GM20431 (cell line): ENCODE measurements around the gene SGTA.

Experiments used
- in situ Hi-C: fragments of 300-500 bp; cut with MseI, MboI; formaldehyde crosslinking; loops from one replicate; pipeline ENCODE4 v1.15.0; 2020; ENCODE audit warnings: low sequenced_read_pairs; ENCODE audit not compliant: unreplicated experiment

SGTA gene

DNA sequence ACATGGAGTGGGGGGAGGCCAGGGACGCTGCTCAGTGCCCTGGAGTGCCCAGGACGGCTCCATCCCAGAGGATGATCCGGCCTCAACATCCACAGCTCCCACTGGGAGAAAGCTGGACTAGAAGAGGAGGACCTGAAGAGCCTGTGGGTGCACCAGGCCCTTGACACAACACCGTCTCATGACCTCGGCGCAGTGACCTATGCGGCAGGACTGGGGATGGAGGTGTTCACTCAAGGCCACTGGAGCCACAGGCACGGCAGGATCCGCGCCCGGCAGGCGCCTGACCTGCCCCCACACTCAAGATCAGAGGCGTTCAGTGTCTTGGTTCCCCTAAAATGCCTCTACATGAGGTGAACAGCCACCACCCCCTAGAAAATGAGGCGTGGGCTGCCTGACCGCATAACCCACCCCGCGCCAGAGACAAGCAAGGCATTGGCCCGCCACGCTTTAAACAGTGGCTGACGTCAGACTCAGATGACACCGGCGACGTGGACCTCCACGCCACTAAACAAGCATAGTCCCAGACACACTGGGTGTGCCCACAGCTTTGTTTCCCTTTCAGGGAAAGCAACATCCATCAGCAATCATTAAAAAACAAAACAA lies 8.0 kb downstream of the SGTA start:
- in situ Hi-C loops = no loop called here

DNA sequence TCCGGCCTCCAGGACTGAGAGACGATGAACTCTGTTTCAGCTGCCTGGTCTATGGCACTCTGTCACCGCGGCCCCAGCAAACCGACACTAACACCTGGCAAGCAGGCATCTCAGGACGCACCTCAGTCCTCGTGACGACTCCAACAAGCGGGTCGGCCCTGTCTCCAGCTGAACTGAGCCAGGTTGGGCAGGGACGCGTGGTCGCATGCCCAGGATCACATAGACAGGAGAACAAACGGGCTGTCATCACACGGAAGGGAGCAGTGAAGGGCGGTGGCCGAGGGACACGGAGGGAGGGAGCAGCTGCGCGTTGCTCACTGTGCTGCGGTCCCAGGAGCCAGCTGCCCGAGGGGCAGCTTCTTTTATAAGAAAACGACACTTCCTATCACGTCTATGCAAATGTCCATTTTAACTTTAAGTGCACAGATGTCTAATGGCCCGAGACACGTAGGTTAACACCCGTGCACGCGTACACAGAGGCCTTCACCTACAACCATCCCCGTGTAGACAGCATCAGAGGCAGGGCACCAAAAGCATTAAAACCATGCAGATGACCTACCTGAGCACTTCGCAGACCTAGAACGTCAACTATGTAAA lies 8.9 kb downstream of the SGTA start:
- in situ Hi-C loops = no loop called here

DNA sequence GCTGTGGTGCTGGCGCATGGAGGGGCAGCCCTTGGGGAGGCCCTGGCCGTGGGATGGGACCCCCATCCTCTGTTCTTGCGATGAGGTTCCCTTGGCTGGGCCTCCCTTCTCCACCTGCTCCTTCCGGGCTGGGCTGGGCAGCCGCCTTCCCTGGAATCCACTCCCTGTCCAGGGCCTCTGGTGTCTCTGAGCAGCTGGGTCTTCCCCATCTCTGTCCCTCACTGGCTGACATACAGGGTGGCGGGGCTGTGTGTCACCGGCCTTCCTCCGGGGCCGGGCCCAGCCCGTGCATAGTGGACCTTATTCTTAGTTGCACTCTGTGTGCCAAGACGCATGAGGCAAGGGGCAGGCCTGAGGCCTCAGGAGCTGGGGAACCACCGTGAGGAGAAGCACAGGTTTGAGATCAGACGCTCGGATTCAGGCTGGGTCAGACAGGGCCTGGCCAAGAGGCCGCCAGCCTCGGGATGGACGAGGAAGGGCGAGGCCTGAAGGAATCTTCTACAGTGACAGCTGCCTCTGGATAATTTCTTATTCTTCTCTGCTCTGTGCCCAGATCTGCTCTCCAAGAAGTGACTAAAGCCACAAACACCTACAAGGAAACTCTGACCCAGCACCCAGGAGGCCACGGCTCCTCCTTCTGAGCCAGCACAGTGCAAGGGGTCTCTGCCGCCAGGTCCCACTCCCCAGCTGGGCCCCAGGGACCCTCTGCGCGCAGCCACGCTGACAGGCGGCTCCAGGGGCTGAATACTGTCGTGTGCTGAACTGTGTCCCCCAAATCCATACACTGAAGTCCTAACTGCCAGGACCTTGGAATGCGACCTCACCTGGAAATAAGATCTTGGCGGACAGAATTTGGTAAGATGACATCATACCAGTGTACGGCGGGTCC lies 11.0 kb downstream of the SGTA start:
- in situ Hi-C loops = no loop called here

DNA sequence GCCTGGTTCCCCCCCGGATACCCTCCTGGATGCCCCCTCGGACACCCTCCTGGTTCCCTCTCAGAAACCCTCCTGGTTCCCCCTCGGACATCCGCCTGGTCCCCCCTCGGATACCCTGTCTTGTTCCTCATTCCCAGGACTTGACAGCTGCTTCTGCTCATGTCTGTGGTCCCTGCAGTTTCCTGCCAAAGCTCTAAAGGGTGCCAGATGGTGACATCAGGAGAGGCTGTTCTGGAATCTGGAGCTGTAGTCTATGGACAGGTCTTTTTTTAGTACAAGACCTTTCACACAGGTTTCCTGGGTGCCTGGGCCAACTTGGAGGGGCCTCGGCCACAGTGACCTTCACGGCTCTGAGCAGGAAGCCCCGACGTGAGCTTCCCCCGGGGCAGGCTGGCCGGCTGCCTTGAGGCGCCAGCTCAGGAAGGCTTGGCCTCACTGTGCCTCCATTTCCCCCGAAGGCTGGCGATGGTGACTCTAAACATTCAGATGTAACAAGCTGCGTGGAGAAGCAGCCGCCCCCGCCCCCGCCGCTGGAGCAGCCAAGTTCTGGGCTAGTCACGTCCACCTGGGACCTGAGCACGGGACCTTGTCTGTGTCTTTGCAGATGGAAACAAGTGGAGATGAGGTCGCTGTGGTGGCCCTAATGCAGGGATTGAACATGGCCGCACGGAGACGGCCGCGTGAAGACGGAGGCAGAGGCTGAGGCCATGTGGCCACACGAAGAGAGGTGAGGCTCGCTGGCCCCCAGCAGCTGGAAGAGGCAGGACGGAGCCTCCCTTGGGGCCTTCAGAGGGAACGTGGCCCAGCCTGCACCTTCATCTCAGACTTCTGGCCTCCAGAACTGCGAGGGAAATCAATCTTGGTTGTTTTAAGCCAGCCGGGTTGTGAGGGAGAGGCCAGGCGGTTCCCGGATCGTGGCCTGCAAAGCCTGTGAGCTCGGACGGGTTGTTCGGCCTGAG lies 12.7 kb downstream of the SGTA start:
- in situ Hi-C loops = no loop called here

DNA sequence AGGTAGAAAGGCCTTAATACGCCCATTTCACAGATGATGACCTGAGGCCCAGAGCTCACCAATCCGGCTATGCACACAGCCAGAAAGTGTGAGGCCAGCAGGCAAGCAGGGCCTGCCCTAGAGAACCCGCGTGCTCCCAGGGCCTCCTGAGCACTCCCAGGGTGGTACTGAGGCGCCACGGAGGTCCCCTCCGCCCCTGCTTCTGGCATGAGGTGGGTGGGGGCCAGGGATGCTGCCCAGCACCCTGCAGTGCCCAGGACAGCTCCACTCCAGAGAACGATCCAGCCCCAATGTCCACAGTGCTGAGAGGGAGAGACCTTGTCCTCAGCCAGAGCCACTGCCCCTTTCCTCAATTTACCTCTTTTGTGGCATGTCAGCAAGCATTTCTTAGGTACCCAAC lies 13.9 kb downstream of the SGTA start:
- in situ Hi-C loops = no loop called here

DNA sequence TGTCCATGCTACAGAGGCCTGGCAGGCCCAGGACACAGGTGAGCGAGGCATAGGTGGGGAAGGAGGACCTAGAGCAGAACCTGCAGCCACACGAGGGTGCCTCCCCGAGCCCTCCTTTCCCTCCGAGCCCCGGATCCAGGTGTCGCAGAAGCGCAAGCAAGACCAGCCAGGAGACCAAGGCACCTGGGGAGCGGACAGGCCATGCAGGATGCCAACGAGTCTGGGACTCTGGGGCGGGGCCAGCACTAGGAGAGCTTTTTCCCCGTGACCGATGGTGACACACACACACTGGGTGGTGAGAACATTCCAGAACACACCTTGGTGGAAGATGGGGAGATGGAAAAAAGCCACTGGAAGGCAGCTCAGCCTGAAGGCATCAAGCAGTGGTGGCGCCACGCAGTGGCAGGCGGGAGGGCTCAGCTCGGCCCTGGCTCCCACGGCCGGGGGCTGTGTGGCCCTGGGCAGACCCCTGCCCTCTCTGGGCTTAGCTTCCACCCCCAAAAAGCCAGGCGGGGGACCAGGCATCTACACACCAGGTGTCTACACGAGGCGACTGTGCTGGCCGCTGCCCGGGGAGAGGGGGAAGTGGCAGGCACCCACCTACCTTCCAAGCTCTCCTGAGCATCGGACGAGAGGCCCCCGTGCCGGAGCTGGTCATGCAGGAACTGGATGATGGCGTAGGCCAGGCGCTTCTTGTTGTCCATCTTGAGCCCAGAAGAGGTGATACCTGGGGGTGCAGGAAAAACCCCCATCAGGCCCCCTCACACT lies 14.5 kb downstream of the SGTA start:
- in situ Hi-C loops = no loop called here

DNA sequence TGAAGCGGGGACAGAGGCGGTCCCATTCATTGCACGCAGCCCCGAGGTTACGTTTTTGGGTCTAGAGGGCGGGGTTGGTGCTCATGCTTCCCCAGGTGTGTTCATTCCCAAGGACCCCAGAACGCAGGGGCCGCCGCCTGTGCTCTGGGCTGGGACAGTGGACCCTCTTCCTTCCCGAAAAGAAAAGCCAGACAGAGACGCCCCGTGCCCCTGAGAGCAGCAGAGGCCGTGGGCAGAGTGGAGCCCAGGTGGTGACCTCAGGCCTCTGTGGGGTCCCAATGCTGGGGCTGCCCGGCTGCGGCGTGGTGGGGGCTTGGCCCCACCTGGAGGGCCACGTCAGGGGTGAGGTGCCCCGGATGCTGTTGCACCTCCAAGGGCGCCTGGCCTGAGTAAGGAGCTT lies 15.4 kb downstream of the SGTA start:
- in situ Hi-C loops = no loop called here

DNA sequence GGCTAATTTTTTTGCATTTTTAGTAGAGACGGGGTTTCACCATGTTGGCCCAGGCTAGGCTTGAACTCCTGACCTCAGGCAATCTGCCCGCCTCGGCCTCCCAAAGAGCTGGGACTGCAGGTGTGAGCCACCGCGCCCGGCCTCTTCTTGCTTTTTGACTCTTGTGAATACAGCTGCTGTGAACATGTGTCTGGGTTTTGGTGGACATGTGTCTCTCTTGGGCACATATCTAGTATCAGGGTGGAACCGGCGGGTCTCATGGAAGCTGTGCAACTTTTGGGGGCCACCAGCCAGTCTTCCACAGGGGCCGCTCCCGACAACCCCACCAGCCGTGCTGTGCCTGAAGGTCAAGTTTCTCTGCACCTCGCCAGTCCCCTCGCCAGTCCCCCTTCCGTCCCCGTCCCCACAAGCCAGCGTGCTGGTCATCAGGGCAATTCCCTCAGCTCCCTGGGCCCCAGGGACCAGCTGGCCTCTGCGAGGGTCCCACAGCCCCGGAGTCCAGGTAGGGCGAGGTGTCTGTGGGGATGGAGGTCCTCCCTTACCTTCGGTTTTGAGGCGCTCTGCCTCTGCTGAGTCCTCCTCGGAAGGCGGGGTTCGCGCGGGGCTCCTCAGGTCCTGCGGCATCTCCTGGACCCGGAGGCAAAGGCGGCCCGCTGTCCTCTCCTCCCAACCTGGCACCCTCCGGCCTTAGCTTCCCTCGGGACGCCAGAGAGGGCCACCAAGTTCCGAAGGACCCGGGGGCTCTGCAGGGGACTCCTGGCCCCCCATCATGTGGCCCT lies 16.3 kb downstream of the SGTA start:
- in situ Hi-C loops = no loop called here

DNA sequence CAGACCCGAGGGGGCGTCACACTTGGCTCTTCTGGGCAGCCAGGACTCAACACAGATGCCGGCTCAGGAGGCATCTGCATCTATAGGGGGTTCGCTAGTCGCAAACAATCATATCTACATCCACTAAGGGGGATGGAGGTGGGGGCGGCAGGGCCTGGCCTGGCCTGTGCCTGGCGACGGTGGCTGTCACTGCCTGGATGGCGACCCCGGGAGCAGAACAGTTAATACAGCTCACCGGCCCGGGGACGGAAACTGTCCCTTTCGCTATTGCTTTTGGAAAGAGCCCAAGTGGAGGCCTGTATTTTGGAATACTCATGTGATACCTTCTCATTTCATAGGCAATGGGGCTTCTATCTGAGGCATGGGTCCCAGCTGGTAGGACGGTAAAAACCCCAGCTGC lies 17.7 kb downstream of the SGTA start:
- in situ Hi-C loops = no loop called here

DNA sequence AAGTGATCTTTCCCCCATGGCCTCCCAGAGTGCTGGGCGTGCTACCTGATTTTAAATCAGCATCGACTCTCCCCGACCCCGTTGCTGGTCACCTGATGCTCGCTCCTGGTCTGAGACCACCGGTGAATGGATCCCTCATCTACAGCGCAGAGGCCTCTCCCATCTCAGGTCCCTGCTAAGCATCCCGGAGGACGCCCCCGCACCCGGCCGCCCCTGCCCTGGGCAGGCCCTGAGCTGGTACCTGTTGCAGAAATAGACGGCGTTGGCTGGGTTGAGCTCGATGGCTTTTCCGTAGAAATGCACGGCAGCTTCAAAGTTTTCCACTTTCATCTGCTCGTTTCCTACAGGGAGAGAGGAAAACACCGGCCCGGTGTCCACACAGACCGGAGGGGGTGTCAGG lies 18.1 kb downstream of the SGTA start:
- in situ Hi-C loops = no loop called here

DNA sequence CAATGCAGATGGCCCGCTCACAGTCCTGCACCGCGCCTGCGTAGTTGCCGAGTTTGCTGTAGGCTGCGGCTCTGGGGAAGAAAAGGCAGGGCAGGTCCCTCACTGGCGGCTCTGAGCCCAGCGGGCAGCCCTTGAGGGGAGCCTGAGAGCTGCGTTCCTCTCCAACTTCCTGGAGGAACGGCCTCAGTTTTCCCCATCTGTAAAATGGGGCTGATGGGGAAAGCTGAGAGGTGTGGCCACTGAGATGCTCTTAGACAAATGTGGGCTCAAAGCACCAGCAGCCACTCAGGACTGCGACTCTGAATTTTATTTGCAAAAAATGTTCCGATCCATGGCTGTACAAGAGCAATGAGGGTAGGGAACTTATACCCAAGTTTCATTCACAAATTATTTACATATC lies 19.4 kb downstream of the SGTA start:
- in situ Hi-C loops = no loop called here

DNA sequence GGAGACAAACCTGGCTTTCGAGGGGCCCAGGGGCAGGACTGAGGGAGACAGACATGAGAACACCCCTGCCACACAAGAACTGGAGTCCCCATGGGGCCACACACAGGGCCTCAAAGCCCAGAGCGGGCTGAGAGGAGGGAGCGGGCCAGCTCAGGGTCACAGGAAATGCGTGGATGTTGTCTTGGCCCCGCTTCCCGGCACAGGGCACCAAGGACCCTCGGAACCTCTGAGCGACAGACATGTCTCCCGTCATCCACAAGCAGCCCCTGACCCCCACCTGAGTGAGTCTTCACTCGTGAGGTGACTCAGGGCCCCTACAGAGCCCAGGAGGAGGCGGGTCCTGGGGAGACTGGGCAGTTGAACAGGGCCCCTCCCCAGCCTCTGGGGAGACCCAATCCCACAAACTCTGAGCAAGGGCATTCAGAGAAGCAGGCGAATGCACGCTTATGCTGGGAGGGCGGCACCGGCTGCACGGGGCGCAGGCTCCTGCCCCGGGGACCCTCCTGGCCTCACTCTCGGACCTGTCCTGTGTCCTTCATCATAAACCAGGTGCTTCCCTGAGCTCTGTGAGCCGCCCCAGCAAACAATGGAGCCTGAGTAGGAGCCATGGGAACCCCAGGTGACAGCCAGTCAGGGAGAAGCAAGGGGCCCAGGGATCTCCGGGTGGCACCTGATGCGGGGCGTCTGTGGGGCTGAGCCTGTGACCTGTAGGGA lies 20.1 kb downstream of the SGTA start:
- in situ Hi-C loops = no loop called here

DNA sequence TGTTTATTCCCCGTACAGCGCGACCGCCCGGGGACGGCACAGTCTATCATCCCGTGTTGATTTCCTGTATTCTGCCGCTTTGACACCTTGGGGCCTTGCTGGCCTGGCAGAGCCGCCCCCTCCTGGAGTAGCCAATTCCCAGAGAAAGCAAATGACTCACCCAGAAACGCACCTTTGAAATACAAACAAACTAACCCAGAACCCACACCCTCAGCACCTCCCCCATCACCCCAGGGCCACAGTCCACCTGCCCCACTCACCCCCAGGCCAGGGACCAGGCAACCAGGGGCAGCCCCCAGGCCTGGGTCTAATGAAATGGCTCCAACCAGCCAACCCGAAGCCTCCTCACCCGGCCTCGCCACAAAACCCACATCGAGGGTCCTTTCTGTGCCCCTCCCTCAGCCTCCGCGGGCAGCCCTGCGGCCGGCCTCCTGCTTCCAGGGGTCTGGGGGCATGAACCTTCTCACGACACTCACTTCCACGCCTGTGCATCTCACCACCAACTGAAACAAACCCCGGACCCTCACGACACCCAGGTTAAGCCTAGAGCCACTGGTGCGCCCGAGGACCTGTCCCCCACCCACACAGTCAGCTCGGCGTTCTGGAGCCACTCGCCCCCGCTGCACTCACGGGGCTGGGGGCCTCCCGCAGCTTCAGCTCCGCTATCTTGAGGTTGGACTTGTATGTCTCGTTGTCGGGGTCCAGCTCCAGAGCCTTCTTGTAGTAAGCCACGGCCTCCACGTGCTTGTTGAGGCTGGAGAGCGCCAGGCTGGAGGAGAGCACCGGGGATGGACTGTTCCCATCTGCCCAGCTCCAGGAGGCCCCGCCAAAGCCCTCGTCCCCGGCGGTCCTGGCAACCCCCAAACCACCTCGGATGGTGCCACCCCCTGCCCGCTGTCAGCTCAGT lies 20.9 kb downstream of the SGTA start:
- in situ Hi-C loops = no loop called here

DNA sequence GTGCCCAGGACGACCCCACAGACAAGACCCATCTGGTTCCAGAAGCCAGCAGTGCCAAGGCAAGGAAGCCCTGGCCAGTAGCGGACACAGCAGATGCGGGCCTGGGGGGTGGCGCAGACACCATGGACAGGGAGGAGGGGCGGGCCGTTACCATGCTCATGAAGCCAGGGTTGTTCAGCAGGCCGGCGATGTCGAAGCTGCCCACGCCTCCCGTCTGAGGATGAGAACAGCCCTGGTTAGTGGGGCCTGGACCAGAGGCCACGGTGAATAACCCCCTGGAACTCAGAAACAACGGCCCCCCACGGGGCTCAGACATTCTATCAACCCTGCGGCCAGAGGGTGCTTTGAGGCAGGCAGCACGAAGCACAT lies 21.8 kb downstream of the SGTA start:
- in situ Hi-C loops = no loop called here

DNA sequence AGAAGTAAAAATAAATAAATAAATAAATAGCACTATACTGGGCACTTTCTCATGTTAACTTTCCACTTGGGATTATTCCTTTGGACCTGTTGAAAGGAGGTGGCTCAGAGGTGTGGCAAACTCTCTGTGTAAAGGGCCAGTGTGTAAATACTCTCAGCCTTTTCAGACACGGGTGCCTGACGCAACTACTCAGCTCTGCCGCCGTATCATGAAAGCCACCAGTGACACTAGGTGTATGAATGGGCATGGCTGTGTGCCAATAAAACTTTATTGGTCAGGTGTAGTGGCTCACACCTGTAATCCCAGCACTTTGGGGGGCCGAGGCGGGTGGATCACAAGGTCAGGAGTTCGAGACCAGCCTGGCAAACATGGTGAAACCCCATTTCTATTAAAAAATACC lies 23.1 kb downstream of the SGTA start:
- in situ Hi-C loops = loop anchor here (10.0 kb wide), 1 partner anchor 95 kb away; no protein-coding TSS in a partner anchor

DNA sequence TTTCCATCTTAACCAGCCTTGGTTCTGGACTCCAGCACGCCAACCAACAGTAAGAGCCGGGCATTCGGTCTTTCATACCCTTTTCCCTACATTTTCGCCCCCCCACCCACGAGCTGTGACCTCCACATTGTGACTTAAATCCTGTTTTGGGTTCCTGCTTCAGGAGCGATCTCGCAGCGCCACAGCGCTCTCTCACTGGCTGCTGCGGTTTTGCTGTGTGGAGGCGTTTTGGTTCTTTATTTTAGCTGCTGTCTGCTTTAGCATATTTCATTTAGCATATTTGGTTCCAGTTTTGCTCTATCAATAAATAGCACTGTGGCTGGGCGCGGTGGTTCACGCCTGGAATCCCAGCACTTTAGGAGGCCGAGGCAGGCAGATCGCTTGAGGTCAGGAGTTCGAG lies 23.7 kb downstream of the SGTA start:
- in situ Hi-C loops = loop anchor here (10.0 kb wide), 1 partner anchor 95 kb away; no protein-coding TSS in a partner anchor
